HG03039 (cell line): Measurements from ENCODE around the gene SEMA4B.
"Not testable (repeated sequence)": the region's sequence is repeated elsewhere in the genome, so short reads cannot be mapped to it uniquely, and the experiment has no call there.

Source experiments
- ATAC-seq: cut with Tn5 transposase; IDR thresholded peaks from one replicate; pipeline ENCODE4 v1.9.1; 2021; ENCODE audit warnings: mild to moderate bottlenecking, moderate library complexity; ENCODE audit not compliant: unreplicated experiment

The SEMA4B gene

DNA sequence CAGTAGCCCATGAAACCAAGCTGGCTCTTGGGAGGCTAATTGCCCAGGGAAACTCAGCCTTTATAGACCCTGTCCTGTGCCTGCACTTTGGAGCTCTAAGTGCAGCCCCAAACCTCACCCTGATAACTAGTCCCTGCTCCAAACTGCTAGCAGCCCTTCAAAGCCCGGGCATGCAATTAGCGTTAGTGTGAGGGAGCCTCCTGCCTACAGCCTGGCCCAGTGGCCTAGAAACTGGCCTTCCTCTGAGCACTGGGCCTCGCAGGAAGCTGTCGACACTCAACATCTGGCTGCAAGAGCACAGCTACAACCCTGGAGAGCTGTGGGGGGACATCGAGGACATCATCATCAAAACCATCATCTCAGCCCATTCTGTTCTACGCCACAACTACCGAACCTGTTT lies 56.6 kb downstream of the SEMA4B start:
- ATAC-seq = no peak

DNA sequence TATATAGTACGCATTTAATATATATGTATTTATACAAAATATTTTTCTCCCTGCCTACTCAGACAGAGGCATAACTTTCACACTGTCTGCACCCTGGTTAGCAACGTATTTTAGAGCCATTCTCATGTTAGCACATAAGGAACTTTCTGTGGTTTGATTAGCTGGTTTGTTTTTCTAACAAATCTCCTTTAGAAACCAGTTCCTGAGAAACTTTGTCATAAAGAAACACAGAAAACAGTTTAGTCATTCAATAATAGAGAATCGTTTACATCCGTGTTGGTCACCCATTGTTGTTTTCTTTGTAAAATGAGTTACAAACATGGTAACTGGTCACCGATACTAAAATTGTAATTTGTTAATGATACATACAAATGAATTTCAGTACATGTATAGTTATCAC lies 58.4 kb downstream of the SEMA4B start:
- no peak for ATAC-seq

DNA sequence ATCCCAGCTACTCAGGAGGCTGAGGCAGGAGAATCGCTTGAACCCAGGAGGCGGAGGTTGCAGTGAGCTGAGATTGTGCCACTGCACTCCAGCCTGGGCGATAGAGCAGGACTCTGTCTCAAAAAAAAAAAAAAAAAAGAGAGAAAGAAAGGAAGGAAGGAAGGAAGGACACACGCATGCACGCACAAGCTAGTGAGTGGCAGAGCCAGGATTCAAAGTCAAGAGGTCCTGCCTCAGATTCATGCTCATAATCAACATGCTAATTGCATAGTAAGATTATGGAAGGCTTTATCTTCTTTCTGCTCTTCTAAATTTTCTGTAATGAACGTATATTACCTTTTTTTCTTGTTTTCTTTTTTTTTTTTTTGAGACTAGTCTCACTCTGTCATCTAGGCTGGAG lies 59.6 kb downstream of the SEMA4B start:
- ATAC-seq = not testable (repeated sequence)

DNA sequence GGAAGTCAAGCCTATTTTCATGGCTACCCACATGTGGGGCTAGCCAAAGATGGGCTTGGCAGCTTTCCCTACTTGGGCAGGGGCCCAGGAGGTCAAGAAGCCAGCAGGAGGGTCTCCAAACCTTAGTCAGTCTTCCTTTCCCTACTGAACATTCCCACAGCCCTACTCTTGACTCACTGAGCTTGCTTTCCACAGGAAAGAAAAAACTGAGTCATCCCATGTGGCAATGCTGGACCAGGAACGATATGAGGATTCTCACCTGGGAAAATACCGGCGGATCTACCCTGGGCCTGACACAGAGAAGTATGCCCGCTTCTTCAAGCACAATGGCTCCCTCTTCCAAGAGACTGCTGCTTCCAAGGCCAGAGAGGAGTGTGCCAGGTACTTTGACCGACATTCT lies 60.7 kb downstream of the SEMA4B start:
- ATAC-seq = no peak

DNA sequence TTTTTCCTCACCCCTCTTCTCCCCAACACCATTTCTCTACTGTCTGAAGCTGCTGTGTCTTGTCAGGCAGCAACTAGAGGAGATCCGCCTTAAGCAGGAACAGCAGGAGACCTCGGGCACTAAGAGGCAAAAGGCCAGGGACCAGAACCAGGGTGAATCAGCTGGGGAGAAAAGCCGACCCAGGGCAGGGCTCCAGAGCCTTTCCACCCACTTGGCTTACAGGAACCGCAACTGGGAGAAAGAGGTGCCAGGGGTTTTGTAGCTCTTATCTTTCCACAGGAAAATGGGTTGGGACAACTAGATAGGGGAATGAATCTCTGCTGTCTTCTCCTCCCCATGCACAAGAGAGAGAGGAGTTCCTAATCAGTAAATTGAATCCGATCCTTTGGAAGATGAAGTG lies 61.3 kb downstream of the SEMA4B start:
- no peak for ATAC-seq

DNA sequence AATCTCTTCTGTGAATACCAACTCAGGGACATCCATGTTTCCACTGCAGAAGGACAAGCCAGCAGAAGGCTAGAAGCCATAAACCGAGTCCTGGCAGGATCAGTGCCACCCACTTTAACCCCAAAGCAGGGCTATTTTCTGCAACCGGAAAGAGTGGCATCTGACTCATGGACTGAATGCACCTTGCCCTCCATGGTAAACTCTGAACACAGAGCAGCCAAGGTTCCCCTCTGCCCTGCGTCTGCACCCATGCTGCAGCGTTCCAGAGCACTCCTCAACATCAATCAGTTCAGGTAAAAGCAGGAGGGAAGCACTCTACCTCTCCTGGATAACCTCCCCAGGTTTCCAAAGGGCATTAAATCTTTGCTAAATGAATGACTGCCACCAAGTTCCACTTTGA lies 63.5 kb downstream of the SEMA4B start:
- no peak for ATAC-seq

DNA sequence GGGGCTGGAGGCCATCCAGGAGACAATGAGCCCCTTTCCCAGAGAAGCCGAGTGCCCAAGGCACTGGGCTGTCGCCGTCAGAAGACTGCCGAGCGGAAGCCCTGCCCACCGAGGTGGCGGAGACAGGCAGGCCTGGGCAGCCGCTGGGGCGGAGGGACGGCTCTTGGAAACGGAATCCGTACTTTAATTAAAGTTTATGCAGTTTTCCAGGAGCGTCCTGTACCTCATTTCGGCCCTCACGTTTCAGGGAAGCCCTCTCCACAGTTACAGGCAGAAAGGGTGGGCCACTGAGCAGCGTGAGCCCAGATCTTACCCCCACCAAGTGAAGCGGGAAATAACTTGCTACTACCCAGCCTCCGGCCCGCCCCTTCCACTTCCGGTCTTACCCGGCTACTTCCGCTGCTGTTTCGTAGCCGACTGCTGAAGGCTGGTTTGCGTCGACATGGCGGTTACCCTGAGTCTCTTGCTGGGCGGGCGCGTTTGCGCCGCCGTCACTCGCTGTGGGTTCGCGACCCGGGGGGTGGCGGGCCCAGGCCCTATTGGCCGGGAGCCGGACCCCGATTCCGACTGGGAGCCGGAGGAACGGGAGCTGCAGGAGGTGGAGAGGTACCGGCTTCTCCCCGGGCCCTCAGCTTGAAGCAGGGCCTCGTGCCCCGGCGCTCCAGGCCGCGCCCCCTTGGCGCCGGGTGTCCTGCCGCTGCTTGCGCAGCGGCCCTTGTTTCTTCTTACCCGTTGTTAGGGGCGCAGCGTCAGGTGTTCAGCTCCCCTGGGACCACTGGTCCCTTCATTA lies 64.3 kb downstream of the SEMA4B start, which contains the start of gene NGRN:
Gene NGRN, plus strand, starts transcription at position 402 of the 790 bp plus-strand sequence. Its CDS starts 41 bp downstream, at position 443.
- ATAC-seq = peak; percentile 89

DNA sequence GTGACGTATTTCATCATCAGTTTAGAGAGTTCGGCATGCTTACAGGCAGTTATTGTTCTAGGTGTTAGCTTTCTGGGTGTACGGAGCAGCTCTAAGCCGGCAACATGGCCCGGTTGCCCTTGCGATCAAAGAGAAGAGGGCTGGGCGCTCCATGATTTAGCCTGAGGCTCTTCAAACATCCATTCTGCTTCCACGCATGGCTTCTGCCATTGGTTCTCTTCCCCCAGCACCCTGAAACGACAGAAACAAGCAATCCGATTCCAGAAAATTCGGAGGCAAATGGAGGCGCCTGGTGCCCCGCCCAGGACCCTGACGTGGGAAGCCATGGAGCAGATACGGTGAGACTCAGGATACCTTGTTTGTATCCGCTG lies 64.9 kb downstream of the SEMA4B start:
- ATAC-seq = peak; percentile 5

DNA sequence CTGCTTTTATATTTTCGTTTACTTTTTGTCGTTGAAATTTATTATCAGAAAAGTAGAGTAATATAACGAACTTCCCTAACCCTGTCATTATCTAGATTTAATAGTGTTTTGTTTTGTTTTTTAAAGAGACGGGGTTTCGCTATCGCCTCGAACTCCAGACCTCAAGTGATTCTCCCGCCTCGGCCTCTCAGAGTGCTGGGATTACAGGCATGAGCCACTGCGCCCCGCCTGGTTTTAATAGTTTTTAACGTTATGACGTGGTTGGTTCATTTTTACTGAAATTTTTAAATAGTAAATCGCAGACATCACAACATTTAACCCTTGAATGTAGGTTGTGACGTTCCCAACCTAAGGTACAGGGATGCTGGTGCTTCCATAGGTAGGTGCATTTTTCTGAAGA lies 65.4 kb downstream of the SEMA4B start:
- ATAC-seq = no peak

DNA sequence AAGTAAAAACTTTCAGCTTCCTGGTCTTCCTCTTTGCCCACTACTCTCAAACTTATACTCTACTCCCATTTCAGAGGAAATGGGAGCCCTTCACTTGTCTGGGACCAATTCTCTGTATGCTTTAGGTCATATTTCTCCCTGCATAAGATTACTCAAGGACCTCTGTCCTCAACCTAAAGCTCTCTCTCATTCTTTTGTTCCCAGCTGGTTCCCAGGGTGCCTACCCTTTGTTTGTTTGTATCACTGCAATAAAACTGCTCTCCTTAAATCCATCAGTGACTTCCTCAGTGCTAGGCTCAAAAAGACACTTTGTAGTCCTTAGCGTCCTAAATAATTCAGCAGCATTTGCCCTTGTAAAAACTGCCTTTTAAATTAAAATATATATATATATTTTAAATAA lies 67.3 kb downstream of the SEMA4B start:
- ATAC-seq = no peak

DNA sequence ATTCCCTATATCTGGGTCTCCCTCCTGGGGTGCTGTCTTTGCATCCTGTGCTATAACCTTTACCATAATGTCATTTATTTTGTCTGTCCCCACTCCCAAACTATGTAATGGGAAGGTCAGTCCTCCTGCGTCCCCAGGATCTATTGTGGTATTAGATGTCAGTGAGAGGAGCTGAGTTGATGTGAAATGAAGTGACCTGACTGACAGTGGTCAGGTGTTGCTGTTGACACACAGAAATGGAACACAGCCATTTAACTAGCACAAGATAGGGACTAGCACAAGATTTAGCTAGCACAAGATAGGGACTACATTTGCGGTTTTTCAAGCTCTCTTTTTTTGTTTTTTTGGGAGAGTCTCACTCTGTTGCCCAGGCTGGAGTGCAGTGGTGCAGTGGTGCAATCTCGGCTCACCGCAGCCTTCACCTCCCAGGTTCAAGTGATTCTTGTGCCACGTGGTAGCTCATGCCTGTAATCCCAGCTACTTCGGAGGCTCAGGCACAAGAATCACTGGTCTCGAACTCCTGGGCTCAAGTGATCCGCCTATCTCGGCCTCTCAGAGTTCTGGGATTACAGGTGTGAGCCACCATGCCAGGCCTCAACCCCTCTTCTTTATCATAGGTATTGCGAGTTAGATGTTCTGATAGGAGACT lies 69.5 kb downstream of the SEMA4B start:
- ATAC-seq = no peak

DNA sequence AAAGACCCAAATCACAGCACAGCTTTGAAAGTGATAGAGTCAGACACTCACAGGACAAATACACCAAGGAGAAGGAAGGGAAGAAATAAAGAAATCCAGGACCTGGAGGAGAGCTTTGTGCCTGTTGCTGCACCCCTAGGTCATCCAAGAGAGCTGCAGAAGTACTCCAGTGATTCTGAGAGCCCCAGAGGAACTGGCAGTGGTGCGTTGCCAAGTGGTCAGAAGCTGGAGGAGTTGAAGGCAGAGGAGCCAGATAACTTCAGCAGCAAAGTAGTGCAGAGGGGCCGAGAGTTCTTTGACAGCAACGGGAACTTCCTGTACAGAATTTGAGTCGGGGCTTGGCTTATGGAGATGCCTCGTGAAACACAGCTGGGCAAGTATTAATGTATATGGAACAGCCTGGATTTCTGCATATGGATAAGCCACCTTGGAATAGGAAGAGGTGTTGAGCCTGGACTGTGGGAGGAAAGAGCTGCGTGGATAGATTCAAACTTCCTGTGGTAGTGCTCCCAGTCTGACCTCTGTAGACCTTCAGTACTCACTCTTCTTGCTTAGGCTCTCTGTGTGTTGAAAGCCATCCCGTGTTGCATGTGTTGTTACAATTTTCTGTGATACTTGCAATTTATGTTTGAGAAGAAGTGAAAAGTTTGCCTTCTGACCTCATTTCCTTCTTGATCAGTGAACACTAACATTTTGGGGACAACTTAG lies 70.5 kb downstream of the SEMA4B start:
- ATAC-seq = no peak

DNA sequence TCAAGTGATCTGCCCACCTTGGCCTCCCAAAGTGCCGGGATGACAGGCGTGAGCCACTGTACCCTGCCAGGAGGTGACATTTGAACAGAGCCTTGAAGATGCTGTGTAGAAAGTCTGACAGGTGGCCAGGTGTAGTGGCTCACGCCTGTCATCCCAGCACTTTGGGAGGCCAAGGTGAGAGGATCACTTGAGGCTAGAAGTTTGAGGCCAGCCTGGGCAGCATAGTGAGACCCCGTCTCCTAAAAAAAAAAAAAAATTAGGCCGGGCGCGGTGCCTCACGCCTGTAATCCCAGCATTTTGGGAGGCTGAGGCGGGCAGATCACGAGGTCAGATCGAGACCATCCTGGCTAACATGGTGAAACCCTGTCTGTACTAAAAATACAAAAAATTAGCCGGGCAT lies 77.3 kb downstream of the SEMA4B start:
- ATAC-seq = not testable (repeated sequence)
